Fibroblast of skin of left quadriceps (primary cell): ENCODE data around the gene EPHB2.

Experiments used
- DNase-seq, 2 experiments: peaks; one replicate each; pipeline ENCODE4 v3.0.0-alpha.2; 2013; ENCODE audit warnings: low read depth in 2 of 2

Gene EPHB2

DNA sequence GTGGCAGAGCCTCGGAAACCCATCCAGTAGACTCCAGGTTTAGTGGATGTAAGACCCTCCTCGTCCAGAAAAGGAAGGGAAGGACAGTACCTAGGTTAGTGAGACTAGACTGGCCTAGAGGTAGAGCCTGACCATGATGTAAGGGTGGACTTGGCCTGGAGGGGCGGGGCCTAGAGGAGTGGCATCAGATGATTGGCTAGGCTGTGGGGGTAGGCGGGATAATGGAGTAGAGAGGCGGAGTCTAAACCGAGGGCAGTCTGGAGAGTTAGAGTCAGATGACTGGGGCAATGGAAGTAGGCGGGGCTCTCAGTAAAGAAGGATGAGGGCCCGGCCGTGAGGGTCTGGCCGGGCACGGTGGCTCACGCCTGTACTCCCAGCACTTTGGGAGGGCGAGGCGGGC, 70.1 kb downstream of the EPHB2 start:
- no peak for DNase-seq

DNA sequence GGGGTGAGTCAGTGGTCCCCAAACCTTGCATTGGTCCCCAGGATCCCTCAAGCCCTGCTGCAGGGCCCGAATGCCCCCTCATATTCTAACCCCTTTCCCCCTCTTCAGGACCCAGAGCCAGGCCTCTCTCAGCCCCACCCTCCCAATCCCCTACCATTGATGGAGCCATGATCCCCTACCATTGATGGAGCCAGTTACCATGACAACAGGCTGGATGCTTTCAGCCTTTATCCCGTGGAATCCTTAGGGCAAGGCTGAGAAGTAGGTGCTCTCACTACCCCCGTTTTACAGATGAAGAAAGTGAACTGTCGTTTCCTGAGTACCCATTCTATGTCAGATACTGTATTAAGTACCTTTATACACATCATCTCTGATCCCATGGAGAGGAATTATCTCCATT, 70.8 kb downstream of the EPHB2 start:
- no peak for DNase-seq

DNA sequence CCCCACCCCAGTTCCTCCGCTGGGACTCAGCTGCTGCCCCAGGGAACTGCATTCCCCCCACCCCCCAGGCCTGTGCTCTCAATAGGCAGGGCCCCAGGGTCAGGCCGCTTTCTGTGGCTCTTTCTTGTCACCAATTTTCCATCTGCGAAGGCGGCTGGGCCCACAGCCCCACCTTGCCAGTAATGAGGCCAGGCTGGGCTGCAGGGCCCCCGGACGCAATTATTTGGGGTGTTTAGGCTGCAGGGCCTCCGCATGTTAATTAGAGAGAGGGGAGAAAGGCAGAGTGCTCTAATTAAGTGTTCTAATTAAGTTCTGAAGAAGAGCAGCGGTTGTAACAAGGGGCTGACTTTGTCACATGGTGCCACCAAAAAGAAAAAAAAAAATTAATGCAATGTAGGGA, 71.8 kb downstream of the EPHB2 start:
- no peak for DNase-seq

- DNase-seq: no peak
Measured at GRCh38 chr1:22784317-22784716, 73.7 kb downstream of the EPHB2 start.

DNA sequence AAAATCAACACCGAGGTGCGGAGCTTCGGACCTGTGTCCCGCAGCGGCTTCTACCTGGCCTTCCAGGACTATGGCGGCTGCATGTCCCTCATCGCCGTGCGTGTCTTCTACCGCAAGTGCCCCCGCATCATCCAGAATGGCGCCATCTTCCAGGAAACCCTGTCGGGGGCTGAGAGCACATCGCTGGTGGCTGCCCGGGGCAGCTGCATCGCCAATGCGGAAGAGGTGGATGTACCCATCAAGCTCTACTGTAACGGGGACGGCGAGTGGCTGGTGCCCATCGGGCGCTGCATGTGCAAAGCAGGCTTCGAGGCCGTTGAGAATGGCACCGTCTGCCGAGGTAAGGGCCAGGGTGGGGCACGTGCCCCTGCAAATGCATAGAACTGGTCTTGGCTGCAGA, 74.1 kb downstream of the EPHB2 start:
- no peak for DNase-seq

DNA sequence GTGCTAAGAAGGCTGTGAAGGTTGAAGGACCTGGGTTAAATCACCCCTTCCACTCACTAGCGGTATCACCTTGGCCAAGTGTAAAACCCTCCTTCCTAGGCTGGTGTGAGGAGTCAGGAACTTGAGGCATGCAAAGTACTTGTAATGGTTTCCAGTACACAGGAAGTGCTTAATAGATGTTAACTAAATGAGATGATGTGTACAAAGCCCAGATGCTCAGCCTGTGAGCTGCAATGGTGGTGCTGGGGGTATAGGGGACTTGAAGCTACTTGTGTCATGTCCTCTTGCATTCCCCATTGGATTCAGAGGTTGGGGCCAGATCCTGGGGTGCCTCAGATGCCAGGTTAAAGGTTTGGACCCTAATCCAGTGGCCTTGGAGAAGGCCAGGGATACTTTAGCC, 75.5 kb downstream of the EPHB2 start:
- DNase-seq: no peak

GRCh38 chr1:22786719-22787489, 76.3 kb downstream of the EPHB2 start:
- no peak for DNase-seq

DNA sequence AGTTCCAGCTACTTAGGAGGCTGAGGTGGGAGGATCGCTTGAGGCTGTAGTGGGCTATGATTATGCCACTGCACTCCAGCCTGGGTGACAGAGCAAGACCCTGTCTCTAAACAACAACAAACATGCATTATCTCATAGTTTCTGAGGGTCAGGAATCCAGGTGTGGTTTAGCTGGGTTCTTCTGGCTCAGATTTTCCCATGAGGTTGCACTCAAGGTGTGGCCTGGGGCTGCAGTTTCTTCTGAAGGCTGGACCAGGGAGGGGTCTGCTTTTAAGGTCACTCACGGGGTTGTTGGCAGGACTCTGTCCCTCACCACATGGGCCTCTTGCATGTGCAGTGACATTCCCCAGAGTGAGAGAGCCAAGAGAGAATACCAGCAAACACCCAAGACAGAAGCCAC, 77.0 kb downstream of the EPHB2 start:
- DNase-seq: no peak

- DNase-seq: no peak
Measured at GRCh38 chr1:22788254-22788661, 77.6 kb downstream of the EPHB2 start.

- DNase-seq: no peak
Measured at GRCh38 chr1:22789356-22789994, 78.8 kb downstream of the EPHB2 start.

DNA sequence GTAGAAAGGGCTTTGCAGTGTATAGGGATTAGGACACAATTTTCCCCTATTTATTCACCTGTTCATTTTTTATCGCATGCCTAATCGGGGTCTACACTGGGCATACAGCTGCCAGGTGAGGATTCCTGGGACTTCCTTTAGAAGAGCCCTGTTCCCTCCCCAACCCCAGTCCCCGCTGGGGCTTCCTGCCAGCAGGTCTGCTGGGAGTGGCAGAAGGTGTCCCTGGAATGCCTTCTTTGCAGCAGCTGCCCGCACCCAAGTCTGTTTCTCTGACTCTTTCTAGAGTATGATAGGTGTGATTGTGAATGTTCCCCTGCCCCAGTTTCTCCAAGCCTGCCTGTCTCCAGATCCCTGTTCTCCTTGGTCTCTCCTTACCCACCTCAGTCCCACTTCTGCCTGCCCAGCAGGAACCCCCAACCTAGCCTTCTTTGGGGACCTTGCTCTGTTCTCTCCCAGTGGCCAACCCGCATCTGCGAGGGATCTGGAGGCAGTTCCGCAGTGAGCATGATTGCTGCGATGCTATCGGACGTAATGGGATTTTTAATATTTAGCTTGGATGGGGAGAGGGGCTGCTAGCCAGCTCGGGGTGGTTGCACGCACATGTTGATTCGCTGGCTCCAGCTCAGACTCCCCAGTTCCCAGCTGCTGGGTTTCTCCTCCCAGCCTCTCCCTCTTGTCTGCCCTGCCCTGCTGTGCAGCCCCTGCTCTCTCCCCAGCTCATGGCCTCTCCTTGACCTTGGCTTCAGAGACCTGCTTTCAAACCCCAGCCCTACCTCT, 79.8 kb downstream of the EPHB2 start:
- no peak for DNase-seq

GRCh38 chr1:22791831-22792347, 81.2 kb downstream of the EPHB2 start:
- no peak for DNase-seq

DNA sequence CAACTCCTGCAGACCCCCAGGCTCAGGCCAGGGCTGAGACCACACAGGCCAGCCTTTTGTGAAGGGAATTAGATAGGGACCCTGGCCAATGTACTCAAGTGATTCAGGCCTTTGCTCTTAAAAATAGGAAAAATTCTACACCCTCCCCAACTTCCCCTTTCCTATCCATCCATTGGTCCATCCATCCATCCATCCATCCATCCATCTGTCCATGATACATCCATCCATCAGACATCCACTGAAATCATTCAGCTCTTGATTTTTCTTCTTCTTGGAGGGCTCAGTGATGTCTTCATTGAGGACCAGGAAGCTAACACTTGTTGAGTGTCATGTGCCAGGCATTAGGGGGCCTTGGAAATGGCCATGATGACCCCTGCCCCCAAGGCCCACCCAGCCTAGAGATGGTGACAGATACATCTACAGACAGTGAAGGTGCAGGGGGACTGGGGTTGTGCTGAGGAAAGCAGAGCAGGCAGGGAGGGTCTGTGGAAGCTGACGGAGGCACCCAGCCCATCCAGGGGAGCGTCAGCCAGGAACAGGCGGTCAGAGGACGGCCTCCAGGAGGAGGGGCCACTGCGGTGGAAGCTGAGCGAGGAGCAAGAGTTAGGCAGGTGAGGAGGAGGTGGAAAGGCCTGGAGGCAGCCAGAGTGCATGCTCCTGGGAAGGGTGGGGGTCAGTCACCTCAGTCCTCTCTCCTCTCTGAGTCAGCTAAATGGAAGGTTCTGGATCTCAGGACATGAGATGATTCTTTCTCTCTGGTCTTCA, 81.9 kb downstream of the EPHB2 start:
- DNase-seq: no peak

DNA sequence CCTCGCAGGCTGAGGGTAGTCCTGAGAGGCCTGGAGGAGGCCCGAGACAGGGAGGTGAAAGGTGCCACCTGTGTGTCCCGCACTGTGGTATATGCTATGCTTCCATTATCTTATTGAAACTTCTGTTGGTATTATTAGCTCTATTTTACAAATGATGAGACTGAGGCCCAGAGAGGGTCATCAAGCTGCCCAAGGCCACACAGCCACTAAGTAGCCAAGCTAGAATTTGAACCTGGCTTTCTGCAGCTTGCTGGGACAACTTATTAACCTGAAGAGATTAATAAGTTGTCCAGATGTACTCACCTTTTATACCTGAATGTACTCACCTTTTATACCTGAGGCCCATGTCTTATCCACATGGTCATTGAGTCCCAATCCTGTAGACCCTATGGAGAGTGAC, 83.0 kb downstream of the EPHB2 start:
- no peak for DNase-seq

GRCh38 chr1:22794647-22795365, 84.2 kb downstream of the EPHB2 start:
- no peak for DNase-seq

DNA sequence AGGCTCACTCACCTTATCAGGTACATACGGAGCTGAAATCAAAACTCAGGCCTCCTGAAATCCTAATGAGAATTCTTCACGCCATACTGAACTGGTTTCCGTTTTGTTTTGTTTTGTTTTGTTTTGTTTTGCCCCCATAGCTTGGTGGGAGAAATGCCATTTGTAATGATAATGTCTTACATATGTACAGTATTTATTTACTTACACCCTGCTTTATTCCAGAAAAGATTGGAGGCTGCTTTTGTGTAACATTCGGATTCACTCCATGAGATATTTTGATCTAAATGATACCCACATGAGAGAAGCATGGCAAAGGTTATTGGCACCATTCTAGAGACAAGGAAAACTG, 84.7 kb downstream of the EPHB2 start:
- no peak for DNase-seq

- DNase-seq: no peak
Measured at GRCh38 chr1:22796642-22797041, 86.0 kb downstream of the EPHB2 start.

DNA sequence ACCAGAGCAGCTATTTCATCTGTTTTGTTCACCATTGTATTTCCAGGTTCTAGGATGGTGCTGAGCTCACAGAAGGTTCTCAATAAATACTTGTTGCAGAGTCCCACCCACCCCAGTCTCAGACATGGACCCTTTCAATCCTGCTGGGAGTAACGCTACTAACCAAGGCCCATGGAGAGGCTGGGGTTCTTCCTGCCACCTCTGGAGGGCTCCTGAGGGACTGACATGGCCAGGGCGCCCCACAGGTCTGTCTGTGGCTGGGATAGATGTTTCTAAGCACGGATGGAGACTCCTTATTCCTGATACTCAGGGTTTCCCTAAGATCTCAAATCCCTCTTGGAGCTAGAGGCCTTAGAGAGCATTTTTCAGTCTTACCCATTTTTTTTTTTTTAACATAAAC, 87.4 kb downstream of the EPHB2 start:
- DNase-seq: no peak

GRCh38 chr1:22799971-22800370, 89.3 kb downstream of the EPHB2 start:
- no peak for DNase-seq

DNA sequence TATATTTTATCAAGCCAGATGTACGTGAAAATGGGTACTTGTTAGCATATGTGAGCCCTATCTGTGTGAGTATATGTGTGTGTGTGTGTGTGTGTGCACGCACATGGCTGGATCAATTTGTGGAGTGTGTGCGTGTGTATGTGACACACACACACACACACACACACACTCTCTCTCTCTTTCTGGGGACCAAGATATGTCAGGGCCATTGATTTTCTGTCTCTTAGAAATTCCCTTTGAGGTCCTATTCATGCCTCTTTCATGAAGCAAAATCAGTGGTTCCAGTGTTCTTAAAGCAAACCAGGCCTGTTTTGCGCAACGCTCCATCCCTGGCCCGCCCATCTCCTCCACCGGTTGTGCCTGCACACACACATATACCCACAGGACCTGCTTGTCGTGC, 90.0 kb downstream of the EPHB2 start:
- no peak for DNase-seq

DNA sequence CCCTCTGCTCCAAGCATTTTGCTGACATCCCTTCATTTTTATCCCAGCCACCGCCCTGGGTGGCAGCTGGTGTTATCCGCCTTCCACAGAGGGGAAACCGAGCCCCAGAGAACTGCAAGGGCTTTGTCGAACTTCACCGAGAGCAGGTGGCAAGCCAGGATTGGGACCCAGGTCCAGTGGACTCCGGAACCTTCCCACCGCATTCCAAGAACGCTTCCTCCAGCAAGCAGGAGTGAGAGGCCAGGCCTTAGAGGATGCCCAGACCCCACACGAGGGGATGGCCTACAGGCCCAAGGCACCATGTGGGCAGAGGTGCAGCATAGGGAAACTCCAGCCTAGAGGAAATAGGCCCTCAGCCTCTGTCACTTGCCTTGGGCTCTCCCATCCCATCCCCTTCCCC, 90.7 kb downstream of the EPHB2 start:
- DNase-seq: no peak
